Measurements from ENCODE around the gene RNU1-2.

- TF ChIP-seq TAF1 (IDR thresholded peaks at IDR 0.05; ENCODE audit: low read depth, low read length) (no peak), POLR2AphosphoS5 (IDR thresholded peaks at IDR 0.05; ENCODE audit: low read depth, low read length) (no peak), POLR2A (IDR thresholded peaks at IDR 0.05; ENCODE audit: low read depth, low read length) (no peak), POU2F2 (IDR thresholded peaks at IDR 0.05; ENCODE audit: low read depth, low read length) (no peak), PAX5 (IDR thresholded peaks at IDR 0.05; ENCODE audit: insufficient read depth, low read length, severe bottlenecking) (no peak), SPI1 (IDR thresholded peaks at IDR 0.05; ENCODE audit: low read depth, low read length) (no peak)
Observed at GRCh38 chr1:16903458-16903796, 7.6 kb downstream of the RNU1-2 start.

Measured in GM12891 (cell line).